HG03066 (cell line): ENCODE results near the gene CACNG1.

Experiments
- ATAC-seq: cut with Tn5 transposase; IDR thresholded peaks from one replicate; pipeline ENCODE4 v1.9.1; 2021; ENCODE audit warnings: low read depth; ENCODE audit not compliant: unreplicated experiment

CACNG1 gene, protein sequence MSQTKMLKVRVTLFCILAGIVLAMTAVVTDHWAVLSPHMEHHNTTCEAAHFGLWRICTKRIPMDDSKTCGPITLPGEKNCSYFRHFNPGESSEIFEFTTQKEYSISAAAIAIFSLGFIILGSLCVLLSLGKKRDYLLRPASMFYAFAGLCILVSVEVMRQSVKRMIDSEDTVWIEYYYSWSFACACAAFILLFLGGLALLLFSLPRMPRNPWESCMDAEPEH

DNA sequence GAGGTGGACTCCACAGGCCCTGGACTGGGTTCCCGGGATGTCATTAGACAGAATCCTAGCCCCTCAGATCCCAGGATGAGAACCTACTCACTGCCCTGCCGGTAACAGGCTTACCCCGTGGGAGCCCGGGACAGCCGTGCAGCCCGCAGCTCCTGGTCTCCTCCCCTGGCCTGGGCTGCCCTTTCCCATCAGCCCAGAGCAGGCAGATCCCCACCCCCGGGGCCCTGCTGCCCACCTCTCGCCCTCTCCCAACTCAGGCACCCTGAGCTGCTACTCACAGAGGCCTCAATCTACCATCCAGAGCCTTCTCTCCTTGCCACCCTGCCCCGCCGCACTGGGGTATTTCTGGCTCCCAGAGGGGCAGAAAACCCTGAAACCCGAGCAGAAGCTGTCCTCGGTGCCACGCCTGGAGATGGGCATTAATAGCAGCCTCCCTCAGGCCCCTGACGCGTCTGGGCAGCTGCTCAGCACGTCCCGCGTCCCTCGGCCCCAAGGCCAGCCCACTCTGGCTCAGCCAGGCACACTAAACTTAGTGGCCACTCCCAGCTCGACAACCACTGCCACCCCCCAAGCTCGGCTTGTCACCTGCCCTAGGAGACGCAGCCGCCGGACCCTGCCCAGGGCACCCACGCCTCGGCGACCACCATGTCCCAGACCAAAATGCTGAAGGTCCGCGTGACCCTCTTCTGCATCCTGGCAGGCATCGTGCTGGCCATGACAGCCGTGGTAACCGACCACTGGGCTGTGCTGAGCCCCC lies at the start of gene CACNG1:
TSS of gene CACNG1 (plus strand) at position 539 of the 757 bp plus-strand sequence. CDS start at position 646, 107 bp downstream.
- no peak for ATAC-seq

DNA sequence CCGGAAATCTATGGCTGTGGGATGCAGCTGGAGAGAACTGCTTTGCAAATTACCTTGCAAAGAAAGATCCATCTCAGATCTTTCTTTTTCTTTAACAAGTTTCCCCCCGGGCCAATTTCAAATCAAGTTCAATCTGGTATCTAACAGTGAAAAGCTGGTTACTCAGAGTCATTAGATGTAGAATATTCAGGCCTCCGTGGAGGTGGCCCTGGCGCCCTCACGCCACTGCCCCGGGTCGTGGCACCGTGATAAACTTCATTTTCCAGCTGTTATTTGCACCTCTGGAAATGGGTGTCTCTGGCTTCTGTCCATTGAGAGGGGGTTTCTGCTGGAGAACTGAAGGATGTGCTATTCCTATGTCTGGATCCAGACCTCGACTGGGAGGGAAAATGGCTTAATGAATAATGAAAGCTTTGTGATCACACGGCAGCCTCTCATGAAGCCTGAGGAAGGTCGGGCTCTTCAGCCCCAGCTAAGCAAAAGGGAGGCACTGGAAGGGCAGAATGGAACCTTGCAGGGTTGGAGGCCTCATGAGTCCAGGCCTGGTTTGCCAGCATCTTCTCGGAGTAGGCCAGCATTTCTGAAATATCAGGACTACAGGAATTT lies 49.3 kb upstream of the CACNG1 start:
- no peak for ATAC-seq

DNA sequence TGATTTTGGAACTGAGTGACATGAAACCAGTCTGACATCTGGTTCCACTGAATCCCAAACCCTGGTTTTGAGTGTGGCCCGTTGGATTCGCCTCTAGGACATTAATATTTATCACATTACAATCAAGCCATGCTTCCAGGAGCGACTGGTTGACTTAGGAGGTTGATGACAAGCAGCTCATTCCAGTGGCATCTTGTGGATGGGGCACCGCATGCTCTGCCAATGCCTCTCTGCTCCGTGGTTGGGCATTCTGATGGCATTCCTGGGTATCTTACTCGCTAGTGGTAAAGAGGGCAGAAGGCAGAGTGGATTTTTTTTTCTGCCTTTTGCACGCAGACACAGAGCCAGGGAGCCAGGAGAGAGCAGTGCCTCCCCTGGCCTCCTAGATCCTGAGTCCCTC lies 48.4 kb upstream of the CACNG1 start:
- no peak for ATAC-seq

DNA sequence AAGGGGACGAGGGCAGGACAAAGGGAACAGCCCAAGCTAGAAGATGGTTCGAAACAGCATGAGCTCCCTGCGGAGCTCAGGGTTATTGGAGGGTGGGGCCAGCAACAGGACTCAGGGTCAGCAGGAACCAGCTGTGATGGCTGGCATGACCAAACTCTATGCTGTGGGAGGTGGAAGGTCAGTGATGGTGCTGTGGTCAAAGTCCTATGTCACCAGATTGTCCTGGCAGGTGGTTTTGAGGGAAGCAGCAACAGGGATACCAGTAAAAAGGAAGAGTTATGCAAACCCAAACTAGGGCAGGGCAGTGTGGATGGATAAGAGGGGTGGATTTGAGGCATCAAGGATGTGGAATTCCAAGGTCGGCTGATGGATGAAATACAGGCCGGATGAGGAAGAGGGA lies 47.4 kb upstream of the CACNG1 start:
- no peak for ATAC-seq

DNA sequence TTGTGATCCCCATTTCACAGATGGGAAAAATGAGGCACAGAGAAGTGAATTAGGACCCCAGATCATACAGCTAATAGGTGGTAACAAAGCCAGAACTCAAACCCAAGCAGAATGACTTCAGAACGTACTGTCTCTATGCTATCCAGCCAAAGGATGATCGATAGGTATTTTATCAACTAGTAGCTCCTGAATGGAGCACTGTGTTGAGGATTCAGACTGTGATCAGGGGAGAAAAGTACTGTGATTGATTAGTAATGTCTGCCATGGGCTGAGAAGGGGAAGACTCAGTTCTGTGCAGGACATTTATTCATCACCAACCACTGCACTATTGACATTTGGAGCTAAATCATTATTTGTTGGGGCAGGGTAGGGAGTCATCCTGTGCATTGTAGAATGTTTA lies 41.1 kb upstream of the CACNG1 start:
- no peak for ATAC-seq

DNA sequence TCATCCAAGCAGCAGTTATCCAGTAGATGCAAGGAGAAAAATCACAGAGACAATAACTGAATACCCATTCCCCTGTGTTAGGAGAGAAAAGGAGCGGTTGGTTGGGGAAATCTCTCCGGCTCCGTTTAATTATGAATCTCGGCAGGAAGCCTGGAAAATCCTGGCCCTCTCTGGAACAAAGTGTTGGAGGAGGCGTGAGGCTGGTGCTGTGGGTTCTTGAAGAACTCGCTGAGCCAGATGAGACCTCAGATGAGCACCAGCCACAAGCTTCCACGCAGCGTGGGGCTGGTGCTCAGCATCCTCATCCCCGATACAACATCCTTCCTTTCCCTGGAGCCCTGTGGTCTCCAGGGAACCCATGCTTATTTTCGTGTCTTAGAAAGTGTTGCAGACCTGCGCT lies 40.2 kb upstream of the CACNG1 start:
- ATAC-seq: no peak

DNA sequence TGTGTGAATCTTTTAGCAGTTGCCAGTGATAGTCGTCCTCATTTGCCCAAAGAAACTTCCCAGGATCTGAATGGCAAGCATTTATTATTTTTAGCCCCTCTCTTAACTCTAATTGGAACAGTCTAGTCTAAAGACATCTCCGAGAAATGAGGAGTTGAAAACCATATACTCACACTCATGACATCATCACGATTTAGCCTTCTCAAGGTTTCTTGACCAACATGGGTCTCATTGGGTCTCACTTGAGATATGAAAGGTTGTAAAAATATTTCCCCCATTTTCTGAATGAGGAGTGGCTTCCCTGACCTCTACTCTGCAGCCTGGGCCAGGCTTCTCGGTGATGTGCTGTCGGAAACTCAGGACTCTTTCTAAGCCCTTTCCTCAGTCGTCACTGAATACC lies 37.1 kb upstream of the CACNG1 start:
- ATAC-seq: no peak

DNA sequence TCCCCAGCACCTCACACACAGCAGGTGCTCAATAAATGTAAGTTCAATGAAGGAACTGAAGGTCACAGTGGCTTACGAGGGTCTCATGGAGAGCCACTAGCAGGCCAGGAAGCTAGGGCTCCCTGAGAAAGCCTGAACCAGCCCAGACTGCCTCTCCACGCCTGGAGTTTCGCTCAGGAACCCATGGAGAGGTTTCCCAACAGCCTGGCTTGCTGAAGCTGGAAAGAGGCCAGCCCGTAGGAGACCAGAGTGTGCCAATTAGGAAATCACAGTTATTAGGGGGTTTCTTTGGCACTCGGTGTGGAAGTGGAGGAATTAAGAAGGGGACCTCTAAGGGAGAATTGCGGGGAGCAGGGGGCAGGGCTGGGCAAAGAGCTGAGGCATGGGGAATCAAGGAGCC lies 36.3 kb upstream of the CACNG1 start:
- ATAC-seq: no peak

DNA sequence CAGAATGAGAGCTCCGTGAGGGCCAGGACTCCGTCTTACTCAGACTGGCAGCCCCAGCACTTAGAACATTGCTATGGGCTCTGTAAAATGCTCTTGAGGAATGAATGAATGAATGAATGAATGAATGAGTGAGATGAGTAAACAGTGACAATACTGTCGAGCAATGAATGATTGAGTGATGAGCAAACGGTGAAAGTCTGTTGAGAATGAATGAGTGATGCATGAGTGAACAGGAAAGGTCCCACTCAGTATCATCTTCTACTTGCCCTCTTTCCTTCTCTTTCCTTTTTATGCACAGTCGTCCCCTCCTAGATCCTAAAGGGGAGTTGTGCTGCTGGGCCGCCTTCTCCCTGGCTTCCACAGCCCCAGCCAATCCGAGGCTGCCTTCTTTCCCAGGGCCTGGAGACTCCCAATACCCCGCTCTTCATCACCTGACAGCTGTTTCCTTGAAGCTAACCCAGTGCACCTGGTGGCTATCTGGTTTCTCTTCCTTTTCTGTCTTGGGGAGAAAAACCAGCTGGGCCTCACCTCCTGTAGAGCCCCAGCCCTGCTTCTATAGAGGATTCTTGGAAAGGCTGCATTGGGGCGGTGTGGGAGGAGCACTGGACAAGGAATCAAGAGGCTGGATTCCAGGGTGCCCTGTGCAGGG lies 32.7 kb upstream of the CACNG1 start:
- ATAC-seq: no peak

DNA sequence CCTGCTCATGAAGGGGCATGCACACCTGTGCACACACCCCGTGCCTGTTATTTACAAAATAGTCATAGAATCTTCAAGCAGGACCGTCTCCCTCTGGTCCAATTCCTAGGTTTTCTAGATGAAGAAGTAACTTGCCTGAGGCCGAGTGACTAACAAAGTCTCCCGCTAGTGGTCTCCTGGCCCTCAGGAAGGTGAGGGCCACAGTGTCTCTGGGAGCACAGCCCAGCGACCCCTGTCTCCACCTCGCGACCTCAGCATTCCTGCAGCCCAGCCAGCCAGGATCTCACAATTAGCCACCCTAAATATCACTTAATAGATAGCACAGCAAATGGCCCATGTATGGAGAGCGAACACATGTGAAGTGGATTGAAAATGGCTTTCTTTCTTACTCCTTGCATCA lies 30.5 kb upstream of the CACNG1 start:
- ATAC-seq: no peak

DNA sequence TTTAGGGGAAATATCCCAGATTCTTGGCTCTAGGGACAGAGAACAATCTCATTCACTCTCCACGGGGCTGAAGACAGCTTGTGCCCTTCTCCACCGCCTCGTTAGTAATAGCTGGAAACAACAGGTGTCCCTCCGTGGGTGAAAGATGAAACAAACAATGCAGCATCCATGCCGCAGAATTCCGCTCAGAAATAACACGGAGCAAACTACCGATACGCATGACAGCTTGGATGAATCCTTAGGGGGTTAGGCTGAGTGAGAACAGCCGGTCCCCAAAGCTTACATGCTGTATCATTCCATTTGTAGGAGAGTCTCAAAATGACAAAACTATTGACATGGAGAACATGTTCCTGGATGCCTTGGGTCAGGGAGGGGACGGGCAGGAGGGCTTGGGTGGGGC lies 29.4 kb upstream of the CACNG1 start:
- ATAC-seq: no peak

DNA sequence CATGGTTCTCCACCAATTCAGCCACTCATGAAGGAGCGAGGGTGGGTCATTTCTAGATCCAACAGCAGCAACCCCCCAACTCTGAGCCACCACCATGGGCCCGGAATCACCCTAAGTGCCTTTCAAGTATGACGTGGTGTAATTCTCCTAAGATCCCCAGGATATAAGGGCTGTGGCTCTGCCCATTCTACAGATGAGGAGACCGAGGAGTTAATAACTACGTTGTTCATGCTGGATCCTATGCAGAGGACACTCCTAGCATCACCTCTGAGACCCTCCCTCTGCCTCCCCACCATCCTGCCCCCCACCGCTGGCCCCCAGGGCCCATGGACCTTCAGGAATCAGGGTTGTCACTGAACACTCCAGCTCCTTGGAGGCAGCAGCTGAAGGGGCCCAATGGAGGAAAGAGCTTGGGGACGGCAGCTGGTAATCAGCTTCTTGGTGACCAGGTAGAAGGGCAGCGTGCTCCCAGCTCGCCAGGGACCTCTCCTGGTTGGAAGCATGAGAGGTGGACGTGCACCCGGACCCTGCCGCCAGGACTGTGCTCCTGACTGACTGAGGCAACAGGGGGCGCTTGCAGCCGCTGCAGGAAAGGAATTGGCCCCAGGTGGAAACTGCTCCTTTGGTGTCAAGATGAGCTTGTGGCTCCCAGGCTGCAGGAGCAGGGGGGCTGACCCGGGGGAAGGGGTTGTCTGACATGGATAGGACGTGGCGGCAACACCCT lies 28.2 kb upstream of the CACNG1 start:
- no peak for ATAC-seq

DNA sequence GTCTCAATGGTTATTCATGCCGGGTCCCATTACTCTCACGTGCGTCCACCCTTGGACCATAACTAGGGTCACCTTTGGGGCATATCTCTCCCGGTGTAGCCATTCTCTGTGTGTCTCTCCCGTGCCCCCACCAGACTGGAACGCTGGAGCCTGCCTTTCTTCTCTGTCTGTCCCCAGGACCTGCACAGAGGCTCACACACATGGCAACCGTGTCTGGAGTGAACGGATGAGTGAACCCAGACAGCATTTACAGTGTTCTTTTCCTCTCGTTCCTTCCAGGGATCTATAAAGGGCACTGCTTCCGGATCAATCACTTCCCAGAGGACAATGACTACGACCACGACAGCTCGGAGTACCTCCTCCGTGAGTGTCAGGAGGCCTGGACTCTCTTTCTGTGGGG lies 26.4 kb upstream of the CACNG1 start:
- ATAC-seq: no peak

DNA sequence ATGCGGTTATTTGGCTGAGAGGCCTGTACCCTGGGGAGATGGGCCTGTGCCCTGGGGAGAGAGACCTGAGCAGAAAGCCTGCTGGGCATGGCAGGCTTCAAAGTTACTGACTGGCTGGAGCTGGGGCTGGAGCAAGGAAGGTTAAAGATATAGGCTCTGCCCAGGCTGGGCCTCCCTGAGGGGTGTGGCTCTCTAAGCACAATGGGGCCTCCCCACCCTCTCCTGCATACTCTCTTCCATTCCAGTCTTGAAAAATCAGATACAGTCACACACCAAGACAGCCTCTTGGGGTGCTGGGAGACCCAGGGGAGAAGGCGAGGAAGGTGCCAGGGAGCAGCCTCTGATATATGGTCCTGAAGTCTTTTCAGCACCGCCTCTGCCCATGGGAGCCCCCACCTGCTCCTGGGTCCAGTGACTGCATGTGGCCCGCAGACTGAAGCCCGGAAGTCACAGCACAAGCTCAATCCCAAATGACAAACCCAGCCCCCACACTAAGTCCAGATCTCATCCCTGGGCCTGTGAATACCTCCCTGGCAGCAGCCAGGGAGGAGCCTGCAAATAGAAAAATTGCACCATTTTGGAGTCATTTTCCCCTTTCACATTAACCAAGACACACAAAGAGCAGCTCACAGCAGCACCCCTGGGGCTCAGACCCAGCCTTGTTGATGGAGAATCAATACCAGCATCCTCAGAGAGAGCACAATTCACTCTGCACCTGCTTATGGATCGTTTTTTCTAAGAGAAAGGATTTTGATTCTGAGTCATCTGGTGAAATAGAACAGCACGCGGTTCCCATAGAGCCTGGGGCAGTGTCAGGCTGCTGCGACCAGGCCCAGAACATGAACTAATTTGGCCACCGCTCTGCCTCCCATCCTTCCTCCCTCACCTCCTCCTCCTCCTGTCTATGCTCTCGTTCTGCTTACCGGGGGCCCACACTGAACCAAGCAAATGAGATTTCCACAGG lies 25.6 kb upstream of the CACNG1 start:
- ATAC-seq: no peak

DNA sequence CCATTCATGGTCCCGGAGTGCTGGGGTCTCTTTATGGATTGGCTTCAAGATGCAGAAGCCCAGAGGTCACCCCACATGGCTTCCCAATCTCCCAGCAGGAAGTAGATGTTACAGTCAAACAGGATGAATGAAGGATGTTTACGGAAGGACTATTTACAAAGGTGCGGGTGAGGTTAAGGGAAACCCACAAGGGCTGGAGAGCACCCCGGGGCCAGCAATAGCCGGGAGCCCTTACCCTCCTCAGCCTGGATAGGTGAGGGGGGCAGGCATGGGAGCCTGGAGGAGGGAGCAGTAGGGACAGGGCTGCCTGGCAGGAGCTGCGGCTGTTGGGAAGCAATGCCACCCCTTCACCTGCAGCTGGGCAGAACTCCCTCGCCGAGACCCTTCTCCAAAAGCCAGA lies 24.5 kb upstream of the CACNG1 start:
- no peak for ATAC-seq

DNA sequence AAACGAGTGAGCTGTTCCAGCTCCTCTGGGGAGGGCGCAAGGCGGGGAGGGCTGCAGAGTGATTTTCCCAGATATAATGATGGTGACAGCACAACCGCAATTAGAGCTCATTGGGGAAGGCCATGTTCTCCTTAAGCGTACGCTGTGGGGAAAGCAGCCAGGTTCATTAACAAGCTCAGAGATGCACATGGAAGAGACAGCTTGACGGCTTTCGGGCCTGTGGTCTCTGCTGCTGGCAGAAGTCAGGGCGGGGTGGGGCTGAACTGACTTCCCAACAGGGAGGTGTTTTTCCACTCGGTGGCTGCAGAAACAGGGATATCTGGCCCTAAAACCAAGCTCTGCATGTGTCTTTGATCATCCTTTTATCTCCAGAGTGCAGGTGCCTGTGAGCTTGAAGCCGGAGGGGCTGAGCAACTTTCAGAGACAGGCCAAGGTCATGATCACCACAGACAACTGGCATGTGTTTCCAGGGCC lies 24.0 kb upstream of the CACNG1 start:
- ATAC-seq: no peak

DNA sequence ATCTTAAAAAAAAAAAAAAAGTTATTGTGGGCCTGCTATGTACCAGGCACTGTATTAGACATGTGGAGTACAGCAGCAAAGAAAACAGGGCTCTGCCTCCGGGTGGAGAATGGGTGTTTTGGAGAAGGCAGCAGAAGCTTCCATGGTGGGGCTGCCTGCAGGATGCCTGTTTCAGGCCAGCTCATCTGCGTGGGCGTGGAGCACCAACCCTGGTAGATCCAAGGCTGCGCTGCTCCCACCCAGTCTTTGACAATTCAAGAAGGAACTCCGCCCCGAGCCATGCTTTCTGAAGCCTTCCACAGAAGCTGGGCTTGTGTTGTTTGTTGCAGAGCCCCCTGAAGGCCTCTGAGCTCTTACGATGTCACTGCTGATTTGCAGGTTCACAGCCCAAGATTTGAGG lies 23.2 kb upstream of the CACNG1 start:
- no peak for ATAC-seq

DNA sequence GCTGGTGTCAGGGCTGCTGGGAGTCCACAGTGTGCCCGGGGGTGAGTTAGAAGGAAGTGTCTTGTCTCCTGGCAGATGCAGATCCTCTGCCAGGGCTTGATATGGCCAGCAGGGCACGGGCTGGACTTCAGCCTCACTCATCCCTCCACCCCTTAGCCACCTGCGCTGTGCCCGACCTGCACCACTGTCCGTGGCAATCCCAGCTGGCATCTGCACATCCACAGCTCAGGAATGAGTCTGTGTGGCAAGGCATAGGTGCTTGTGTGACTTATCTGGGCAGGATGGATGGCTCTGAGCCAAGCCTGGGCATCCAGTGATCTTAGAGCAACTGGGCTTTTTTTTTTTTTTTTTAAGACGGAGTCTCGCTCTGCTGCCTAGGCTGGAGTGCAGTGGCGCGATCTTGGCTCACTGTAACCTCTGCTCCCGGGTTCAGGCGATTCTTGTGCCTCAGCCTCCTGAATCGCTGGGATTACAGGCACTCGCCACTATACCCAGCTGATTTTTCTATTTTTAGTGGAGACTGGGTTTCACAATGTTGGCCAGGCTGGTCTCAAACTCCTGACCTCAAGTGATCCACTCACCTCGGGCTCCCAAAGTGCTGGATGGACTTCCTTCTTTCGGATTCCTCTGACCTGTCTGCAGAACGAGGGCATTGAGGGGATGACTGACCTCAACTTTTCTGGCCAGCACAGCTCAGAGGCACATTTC lies 22.5 kb upstream of the CACNG1 start:
- ATAC-seq: no peak

DNA sequence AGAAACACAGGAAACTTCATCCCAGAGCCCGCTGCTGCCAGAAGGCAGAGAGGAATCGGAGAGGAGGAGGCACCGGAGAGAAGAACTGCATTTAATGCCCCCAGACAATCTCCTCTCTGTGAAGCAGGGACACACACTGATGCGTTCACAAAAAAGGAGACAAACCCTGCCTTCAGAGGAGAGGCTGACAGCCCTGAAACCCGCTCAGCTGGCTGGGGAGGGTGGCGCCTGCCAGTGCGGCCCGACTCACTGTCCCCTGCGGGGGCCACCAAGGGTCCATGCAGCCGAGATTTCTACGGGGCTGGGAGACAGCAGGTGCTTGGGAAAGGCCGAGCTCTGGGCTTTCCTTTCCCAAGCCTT lies 21.9 kb upstream of the CACNG1 start:
- no peak for ATAC-seq
